GM18909 (cell line): ENCODE results near the gene SON.

ENCODE experiments used
- ATAC-seq: cut with Tn5 transposase; IDR thresholded peaks from one replicate; pipeline ENCODE4 v1.9.1; 2021; ENCODE audit warnings: mild to moderate bottlenecking; ENCODE audit not compliant: unreplicated experiment, poor library complexity

SON gene

DNA sequence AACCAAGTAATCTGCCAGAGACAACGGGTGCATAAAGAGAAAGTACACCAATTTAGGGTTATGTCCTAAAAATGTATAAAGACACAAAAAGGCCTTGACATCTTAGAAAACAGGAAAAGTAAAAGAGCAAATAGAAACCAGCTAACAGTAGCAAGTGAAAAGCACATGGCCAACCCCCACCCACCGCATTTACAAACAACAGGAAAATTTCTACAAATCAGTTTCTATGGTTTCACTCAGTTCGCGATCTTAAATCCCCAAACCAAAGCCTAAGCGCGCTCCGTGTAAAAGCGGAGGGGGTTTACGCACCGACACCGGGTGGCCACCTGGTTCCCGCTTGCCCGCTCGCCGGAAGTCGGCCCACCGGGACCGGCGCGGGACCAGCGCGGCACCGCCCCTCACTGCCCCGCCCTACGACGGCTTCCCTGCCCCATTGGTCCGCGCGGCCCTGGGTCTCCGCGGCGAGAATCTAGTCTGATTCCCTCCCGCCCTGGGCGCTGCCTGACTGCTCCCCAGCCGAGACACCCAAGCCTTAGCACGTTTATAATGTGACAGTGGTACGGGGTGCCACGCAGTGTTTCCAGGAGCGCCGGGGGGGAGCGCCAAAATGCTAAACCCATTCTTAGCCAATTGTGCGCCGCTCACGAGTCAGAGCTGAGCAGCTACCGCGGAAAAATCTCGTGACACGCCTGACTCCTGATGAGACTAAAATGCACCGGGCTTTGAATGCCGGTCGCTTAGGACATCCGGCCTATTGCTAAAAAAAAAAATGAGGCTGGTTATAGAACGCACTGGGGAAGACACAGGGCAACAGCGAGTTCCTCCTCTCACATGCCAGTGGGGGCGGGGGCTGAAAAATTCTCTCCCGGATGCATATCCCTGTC is 840 bp upstream of the SON start, which contains the start of gene GART:
Gene GART (minus strand): TSS at position 362 of the 884 bp plus-strand sequence. CDS start 2,802 bp downstream, outside the sequence.
- peak; percentile 62 for ATAC-seq

- no peak for ATAC-seq
These were observed 779 bp downstream of the SON start for GRCh38 chr21:33543505-33544129.

DNA sequence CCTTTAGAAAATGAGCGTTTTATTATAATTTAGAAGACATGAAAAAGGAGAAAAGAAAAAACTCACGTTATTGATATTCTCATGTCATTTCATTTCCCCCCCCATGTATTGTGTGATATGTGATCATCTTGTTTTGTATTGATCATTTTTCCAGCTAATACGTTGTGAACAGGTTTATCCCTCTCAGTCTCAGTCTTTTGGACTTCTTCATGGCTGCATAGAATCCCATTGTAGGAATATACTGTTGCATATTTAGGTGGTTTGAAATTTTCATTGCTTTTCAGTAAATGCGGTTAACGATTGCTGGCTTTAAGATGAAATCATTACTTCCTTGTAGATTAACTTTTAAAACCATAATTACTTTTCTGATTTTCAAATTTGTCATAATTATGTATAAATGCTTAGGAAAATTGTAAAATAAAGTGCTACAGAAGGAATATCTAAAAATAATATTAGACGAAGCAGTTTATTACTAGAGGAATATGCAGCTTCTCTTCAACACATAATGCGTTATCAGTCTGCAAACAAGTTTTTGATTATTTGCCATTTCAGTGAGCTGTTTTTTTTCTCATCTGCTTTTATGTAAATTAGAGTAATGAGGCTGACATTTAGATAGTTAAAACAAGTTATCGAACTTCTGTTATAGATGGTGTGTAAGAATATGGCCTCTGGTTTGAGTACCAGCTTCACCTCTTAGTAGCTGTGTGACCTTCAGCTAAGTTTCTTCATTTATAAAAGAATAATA is 1.8 kb downstream of the SON start:
- ATAC-seq = no peak

GRCh38 chr21:33546086-33546485 is 3.2 kb downstream of the SON start:
- ATAC-seq = no peak

- ATAC-seq = no peak
These were observed 7.3 kb downstream of the SON start for GRCh38 chr21:33549848-33550771.

DNA sequence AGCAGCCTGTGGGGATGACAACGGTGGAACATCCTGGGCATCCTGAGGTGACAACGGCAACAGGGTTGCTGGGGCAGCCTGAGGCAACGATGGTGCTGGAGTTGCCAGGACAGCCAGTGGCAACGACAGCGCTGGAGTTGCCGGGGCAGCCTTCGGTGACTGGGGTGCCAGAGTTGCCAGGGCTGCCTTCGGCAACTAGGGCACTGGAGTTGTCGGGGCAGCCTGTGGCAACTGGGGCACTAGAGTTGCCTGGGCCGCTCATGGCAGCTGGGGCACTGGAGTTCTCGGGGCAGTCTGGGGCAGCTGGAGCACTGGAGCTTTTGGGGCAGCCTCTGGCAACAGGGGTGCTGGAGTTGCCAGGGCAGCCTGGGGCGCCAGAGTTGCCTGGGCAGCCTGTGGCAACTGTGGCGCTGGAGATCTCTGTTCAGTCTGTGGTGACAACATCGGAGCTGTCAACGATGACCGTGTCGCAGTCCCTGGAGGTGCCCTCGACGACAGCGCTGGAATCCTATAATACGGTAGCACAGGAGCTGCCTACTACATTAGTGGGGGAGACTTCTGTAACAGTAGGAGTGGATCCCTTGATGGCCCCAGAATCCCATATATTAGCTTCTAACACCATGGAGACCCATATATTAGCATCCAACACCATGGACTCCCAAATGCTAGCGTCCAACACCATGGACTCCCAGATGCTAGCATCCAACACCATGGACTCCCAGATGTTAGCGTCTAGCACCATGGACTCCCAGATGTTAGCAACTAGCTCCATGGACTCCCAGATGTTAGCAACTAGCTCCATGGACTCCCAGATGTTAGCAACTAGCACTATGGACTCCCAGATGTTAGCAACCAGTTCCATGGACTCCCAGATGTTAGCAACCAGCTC is 8.2 kb downstream of the SON start:
- ATAC-seq = no peak

- no peak for ATAC-seq
These were observed 8.8 kb downstream of the SON start for GRCh38 chr21:33551664-33552063.

GRCh38 chr21:33552093-33552998 is 9.5 kb downstream of the SON start:
- ATAC-seq = no peak

- no peak for ATAC-seq
These were observed 10.3 kb downstream of the SON start for GRCh38 chr21:33552999-33553598.

- no peak for ATAC-seq
These were observed 11.6 kb downstream of the SON start for GRCh38 chr21:33554236-33554981.

- ATAC-seq = no peak
These were observed 12.1 kb downstream of the SON start for GRCh38 chr21:33554982-33555344.

- no peak for ATAC-seq
These were observed 14.6 kb downstream of the SON start for GRCh38 chr21:33557447-33557846.

DNA sequence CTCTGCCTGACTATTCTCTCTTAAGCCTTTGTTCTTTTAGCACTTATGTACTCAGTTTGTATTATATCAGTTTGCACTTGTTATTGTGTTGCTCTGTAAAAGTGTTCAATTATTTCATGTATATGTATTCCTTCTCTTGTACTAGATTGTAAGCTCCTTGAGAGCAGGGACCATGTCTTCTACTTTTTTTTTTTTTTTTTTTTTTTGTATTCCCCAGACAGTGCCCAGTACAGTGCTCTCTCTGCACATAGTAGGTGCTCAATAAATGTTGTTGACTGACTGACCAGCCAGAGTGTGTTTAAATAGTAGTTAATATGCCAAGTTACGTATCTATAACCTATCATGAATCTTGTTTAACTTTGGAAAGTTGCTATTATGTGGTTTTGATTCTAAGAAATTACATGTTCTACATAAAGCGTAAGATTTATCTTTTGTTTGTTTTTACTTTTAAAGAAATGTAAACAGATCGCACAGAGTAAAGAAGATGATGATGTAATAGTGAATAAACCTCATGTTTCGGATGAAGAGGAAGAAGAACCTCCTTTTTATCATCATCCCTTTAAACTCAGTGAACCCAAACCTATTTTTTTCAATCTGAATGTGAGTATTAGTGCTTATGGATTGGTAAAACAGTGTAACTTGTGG is 16.1 kb downstream of the SON start:
- ATAC-seq = no peak

GRCh38 chr21:33559813-33560212 is 17.0 kb downstream of the SON start:
- no peak for ATAC-seq

- ATAC-seq = no peak
These were observed 18.1 kb downstream of the SON start for GRCh38 chr21:33560965-33561364.

DNA sequence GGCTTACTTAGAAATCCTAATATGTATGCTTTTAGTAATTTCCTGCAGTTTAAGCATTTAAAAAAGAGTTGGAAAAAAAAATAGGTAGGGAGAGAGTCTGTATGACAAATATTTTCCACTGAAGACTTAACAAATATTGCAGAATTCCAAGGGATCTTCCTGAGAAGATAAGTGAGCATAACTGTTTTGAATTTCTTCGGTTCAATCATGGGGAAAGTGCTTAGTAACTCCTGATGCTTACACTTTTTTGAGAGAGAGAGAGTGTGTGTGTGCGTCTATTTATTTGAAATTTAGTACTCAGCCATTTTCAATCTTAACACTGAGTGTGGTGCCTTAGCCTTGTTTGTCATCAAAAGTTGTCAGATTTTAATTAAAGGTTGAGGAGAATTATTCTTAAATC is 18.5 kb downstream of the SON start:
- ATAC-seq = no peak
